WERI-Rb-1 (cell line): Measurements from ENCODE around the gene NPAS3.
A peak's percentile ranks its signal among the peaks of the same experiment; 100 is the strongest.

ENCODE experiments used
- DNase-seq: peaks from one replicate; pipeline ENCODE4 v3.0.0-alpha.2; 2020
- H3K27ac ChIP-seq: fragments of 250-450 bp; sonication (Bioruptor Pico); 2 replicates; pipeline ENCODE4 v1.5.1; 2020; ENCODE audit warnings: mild to moderate bottlenecking, moderate library complexity
- H3K27me3 ChIP-seq: fragments of 250-450 bp; sonication (Bioruptor Pico); 2 replicates; pipeline ENCODE4 v1.5.1; 2021; ENCODE audit warnings: mild to moderate bottlenecking, low read depth, moderate library complexity; ENCODE audit not compliant: insufficient read depth, severe bottlenecking
- H3K36me3 ChIP-seq: fragments of 250-450 bp; sonication (Bioruptor Pico); 2 replicates; pipeline ENCODE4 v1.5.1; 2020; ENCODE audit warnings: mild to moderate bottlenecking, moderate library complexity
- H3K4me3 ChIP-seq: 2 replicates; pipeline ENCODE4 v1.5.1; 2011; ENCODE audit warnings: low read depth, mild to moderate bottlenecking, control low read depth, low read length
- H3K9me3 ChIP-seq: fragments of 250-450 bp; sonication (Bioruptor Pico); 2 replicates; pipeline ENCODE4 v1.5.1; 2021; ENCODE audit warnings: mild to moderate bottlenecking, moderate library complexity; ENCODE audit not compliant: severe bottlenecking
- CTCF ChIP-seq: IDR thresholded peaks from 2 replicates; pipeline ENCODE4 v1.5.1; 2011; ENCODE audit warnings: low read depth, mild to moderate bottlenecking, control low read depth, inconsistent platforms, low read length

NPAS3 gene

DNA sequence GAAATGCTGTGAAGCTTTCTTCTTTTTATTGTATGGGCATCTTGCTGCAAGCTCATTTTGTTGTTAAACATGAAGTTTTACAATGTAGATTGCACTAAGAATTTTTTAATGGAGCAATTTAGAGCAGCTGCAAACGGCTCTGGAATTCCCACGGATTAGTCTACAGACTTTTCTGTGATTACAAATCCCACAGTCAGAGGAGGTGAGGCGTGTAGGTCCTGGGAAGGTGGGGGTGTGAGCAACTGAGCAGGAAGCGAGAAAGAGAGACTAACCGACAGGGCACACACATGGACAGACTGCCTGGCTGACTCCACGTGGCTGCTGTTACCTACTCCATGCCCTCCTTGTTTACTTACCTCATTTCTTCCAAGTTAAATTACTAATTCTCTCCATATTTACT lies 348.5 kb downstream of the NPAS3 start:
- TF ChIP-seq CTCF: no peak
- Histone ChIP-seq H3K27ac (no peak overlapping the region), H3K4me3 (no peak overlapping the region), H3K9me3 (no peaks in the 10 kb centered on the region), H3K27me3 (no peaks in the 10 kb centered on the region), H3K36me3 (no peaks in the 10 kb centered on the region)
- peak; percentile 52 for DNase-seq

DNA sequence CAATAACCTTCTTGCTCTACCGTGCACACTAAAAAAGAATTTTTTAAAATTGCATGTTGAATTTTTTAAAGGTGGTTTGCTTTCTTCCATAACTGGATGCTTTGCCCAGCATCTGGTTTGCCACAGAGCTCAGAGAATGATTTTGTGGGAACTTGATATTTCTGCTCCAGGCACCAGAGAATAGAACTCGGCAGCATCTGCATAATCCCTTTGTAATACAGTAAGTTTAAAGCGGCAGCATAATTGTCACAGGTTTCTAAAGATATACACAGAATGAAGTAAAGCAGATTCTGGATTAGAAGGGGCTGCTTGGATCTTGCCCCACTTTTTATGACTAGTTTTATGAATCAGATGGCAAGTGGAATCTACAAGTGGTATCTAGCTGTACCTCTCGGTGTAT lies 352.0 kb downstream of the NPAS3 start:
- no peak for DNase-seq
- TF ChIP-seq CTCF: no peak
- Histone ChIP-seq H3K27me3 (no peaks in the 10 kb centered on the region), H3K9me3 (no peaks in the 10 kb centered on the region), H3K36me3 (no peaks in the 10 kb centered on the region), H3K4me3 (no peak overlapping the region), H3K27ac (no peak overlapping the region)

- Histone ChIP-seq H3K36me3 (no peaks in the 10 kb centered on the region), H3K27me3 (no peaks in the 10 kb centered on the region), H3K9me3 (no peaks in the 10 kb centered on the region), H3K4me3 (no peak overlapping the region), H3K27ac (no peak overlapping the region)
- no peak for TF ChIP-seq CTCF
- DNase-seq: no peak
These were observed 352.9 kb downstream of the NPAS3 start for GRCh38 chr14:33291529-33292104.

GRCh38 chr14:33294419-33294818 lies 355.7 kb downstream of the NPAS3 start:
- no peaks in the 10 kb centered on the region for H3K36me3 ChIP-seq
- no peaks in the 10 kb centered on the region for H3K9me3 ChIP-seq
- no peak overlapping the region for H3K27ac ChIP-seq
- TF ChIP-seq CTCF: no peak
- H3K27me3 ChIP-seq: no peaks in the 10 kb centered on the region
- H3K4me3 ChIP-seq: no peak overlapping the region
- DNase-seq: no peak

- no peak for DNase-seq
- no peak for TF ChIP-seq CTCF
These were observed 358.9 kb downstream of the NPAS3 start for GRCh38 chr14:33297565-33297964.

GRCh38 chr14:33307691-33308251 lies 369.1 kb downstream of the NPAS3 start:
- H3K9me3 ChIP-seq: no peaks in the 10 kb centered on the region
- no peak overlapping the region for H3K27ac ChIP-seq
- no peak for TF ChIP-seq CTCF
- no peak for DNase-seq
- H3K27me3 ChIP-seq: no peaks in the 10 kb centered on the region
- no peak overlapping the region for H3K4me3 ChIP-seq
- H3K36me3 ChIP-seq: no peaks in the 10 kb centered on the region

More at GRCh38 chr14:33297565-33297964, 358.9 kb downstream of the NPAS3 start:
- Histone ChIP-seq H3K9me3 (no peaks in the 10 kb centered on the region), H3K27ac (no peak overlapping the region), H3K4me3 (no peak overlapping the region), H3K27me3 (no peaks in the 10 kb centered on the region), H3K36me3 (no peaks in the 10 kb centered on the region)
